ENCODE measurements around the gene LYPD3. TPM values are rescaled to one million over a fixed set of nuclear protein-coding genes. Genes with fewer than 3 reads are reported as not detected.

Gene LYPD3
- total and polyA plus RNA-seq, 2 donors (not counting 3 experiments of a cell fraction or from before 2014, with no cell fraction given) = 0.52 TPM; not detected in 1

DNA sequence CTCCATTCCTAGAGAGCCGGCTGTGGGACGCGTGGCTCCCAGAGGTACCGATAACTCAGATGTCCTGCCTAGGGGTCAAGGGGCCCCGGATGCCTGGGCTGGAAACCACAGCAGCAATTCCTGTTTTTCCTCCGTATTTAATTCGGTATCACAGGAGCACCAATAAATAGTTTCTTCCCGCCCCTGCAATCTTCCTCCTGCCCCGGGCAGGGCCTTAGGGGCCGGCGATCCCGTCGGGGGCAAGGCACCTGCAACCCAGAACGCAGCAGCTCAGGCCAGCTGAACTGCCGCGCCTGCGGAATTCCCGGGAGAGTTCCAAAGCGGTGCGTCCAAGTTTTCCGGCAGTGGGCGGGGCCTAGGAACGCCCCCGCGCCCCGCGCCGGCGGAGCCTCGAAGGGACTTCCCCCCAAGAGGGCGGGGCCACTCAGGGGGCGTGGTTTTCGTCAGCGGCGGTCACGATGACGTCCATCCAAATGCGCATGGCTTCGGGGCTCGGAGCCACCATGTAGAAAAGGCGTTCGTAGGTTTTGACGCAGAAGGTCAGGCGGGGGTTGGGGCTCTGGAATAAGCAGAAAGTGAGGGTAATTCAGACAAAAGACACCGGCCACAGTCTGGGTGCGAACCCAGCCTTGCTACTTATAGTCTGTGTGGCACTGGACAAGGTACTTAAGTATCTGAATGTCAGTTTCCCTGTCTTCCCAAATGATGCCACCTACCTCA lies 9.7 kb upstream of the LYPD3 start:
- CTCF ChIA-PET = interaction anchor here (1.3 to 2.0 kb wide), 3 partner anchors 12 to 29 kb away, joined by 3 to 6 read pairs (median 3); partner anchors contain the start of gene PHLDB3

GRCh38 chr19:43474487-43474886 lies 9.1 kb upstream of the LYPD3 start:
- ChIA-PET CTCF (interaction anchor here (1.3 to 2.0 kb wide), 3 partner anchors 11 to 30 kb away, joined by 3 to 6 read pairs (median 3); partner anchors contain the start of gene PHLDB3), POLR2A (no interaction called here)
- Histone ChIP-seq H3K9me3 (replicated peaks; ENCODE audit: control insufficient read depth, insufficient read depth, low read length) (no peaks in the 10 kb centered on the region), H3K27ac (ENCODE audit: insufficient read depth, low read depth, low read length) (no peak overlapping the region), H2AFZ (ENCODE audit: low read depth, low read length) (no peak overlapping the region), H3K36me3 (ENCODE audit: control insufficient read depth in 2 of 2, extremely low read depth in 1 of 2, insufficient read depth in 2 of 2, low read length in 2 of 2) (peaks cover 0 to 2% of the 10 kb centered on the region in 2 experiments), H3K4me2 (ENCODE audit: insufficient read depth, low read length) (peak overlapping the region; percentile 94), H3K27me3 (ENCODE audit: control insufficient read depth in 2 of 2, insufficient read depth in 2 of 2, low read length in 2 of 2) (no peaks in the 10 kb centered on the region), H4K20me1 (replicated peaks; ENCODE audit: control insufficient read depth, extremely low read depth, insufficient read depth, low read length) (no peaks in the 10 kb centered on the region), H3K9ac (replicated peaks; ENCODE audit: extremely low read depth, insufficient read depth, low read length) (peak overlapping the region; percentile 67), H3K4me3 (replicated peaks in 1 of 3; ENCODE audit: insufficient read depth in 1 of 3, low read depth in 1 of 3, low read length in 3 of 3) (no peak overlapping the region), H3K9me1 (replicated peaks; ENCODE audit: control insufficient read depth, extremely low read depth, insufficient read depth, low read length) (no peaks in the 10 kb centered on the region), H3K79me2 (ENCODE audit: control insufficient read depth, insufficient read depth, low read length) (no peaks in the 10 kb centered on the region), H3K4me1 (ENCODE audit: control insufficient read depth, extremely low read depth, insufficient read depth, low read length) (peaks cover 11% of the 10 kb centered on the region)
- DNase-seq (ENCODE audit: low read depth, low spot score) (no peak), FAIRE-seq (no peak)
- dilution Hi-C loops (cut with MboI; ENCODE audit: extremely low pct_ligation_motif_present, low sequenced_read_pairs) (no loop called here), intact Hi-C loops (cut with micrococcal nuclease) (no loop called here)
- TF ChIP-seq, protein P1, sequence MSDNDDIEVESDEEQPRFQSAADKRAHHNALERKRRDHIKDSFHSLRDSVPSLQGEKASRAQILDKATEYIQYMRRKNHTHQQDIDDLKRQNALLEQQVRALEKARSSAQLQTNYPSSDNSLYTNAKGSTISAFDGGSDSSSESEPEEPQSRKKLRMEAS (IDR thresholded peaks at IDR 0.05; ENCODE audit: insufficient read depth, insufficient read length) = no peak
- TF ChIP-seq MYC (IDR thresholded peaks at IDR 0.05; ENCODE audit: low read depth, low read length) (no peak), GATA2 (IDR thresholded peaks at IDR 0.05; ENCODE audit: insufficient read depth, insufficient read length, low read depth, low read length) (no peak), EZH2 (IDR thresholded peaks at IDR 0.05; ENCODE audit: borderline replicate concordance, low read depth, low read length, severe bottlenecking) (no peak), POLR2A (IDR thresholded peaks at IDR 0.05; ENCODE audit: low read depth, low read length) (no peak), JUN (IDR thresholded peaks at IDR 0.05; ENCODE audit: borderline replicate concordance, insufficient read depth, insufficient read length, low read depth) (no peak), FOS (IDR thresholded peaks at IDR 0.05; ENCODE audit: borderline replicate concordance, insufficient read depth, low read length) (no peak), POLR2AphosphoS5 (IDR thresholded peaks at IDR 0.05; ENCODE audit: insufficient read depth, low read depth, low read length) (no peak)
- TF ChIP-seq, protein P2, sequence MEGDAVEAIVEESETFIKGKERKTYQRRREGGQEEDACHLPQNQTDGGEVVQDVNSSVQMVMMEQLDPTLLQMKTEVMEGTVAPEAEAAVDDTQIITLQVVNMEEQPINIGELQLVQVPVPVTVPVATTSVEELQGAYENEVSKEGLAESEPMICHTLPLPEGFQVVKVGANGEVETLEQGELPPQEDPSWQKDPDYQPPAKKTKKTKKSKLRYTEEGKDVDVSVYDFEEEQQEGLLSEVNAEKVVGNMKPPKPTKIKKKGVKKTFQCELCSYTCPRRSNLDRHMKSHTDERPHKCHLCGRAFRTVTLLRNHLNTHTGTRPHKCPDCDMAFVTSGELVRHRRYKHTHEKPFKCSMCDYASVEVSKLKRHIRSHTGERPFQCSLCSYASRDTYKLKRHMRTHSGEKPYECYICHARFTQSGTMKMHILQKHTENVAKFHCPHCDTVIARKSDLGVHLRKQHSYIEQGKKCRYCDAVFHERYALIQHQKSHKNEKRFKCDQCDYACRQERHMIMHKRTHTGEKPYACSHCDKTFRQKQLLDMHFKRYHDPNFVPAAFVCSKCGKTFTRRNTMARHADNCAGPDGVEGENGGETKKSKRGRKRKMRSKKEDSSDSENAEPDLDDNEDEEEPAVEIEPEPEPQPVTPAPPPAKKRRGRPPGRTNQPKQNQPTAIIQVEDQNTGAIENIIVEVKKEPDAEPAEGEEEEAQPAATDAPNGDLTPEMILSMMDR (IDR thresholded peaks at IDR 0.05; ENCODE audit: extremely low read depth in 1 of 2, insufficient read depth in 1 of 2, low read depth in 1 of 2, low read length in 2 of 2) = no peak
- BruUV-seq (replicated peaks) = no TSS peak

More for the DNA sequence above, 9.7 kb upstream of the LYPD3 start:
- H3K9me3 ChIP-seq (replicated peaks; ENCODE audit: control insufficient read depth, insufficient read depth, low read length) = no peaks in the 10 kb centered on the region
- H3K4me1 ChIP-seq (ENCODE audit: control insufficient read depth, extremely low read depth, insufficient read depth, low read length) = peaks cover 11% of the 10 kb centered on the region
- H3K9me1 ChIP-seq (replicated peaks; ENCODE audit: control insufficient read depth, extremely low read depth, insufficient read depth, low read length) = no peaks in the 10 kb centered on the region
- TF ChIP-seq POLR2A (IDR thresholded peaks at IDR 0.05; ENCODE audit: low read depth, low read length) (peak; percentile 52), POLR2AphosphoS5 (IDR thresholded peaks at IDR 0.05; ENCODE audit: insufficient read depth, low read depth, low read length) (peak; percentile 44), MYC (IDR thresholded peaks at IDR 0.05; ENCODE audit: low read depth, low read length) (no peak), JUN (IDR thresholded peaks at IDR 0.05; ENCODE audit: borderline replicate concordance, insufficient read depth, insufficient read length, low read depth) (peak; percentile 3)
- H3K9ac ChIP-seq (replicated peaks; ENCODE audit: extremely low read depth, insufficient read depth, low read length) = peak overlapping the region; percentile 70
- H3K36me3 ChIP-seq (ENCODE audit: control insufficient read depth in 2 of 2, extremely low read depth in 1 of 2, insufficient read depth in 2 of 2, low read length in 2 of 2) = peaks cover 0 to 2% of the 10 kb centered on the region in 2 experiments
- H3K79me2 ChIP-seq (ENCODE audit: control insufficient read depth, insufficient read depth, low read length) = no peaks in the 10 kb centered on the region
- H3K4me2 ChIP-seq (ENCODE audit: insufficient read depth, low read length) = peak overlapping the region; percentile 94
- peak overlapping the region; percentile 76 for H3K27ac ChIP-seq (ENCODE audit: insufficient read depth, low read depth, low read length)
- DNase-seq (ENCODE audit: low read depth, low spot score) (peak; percentile 95), FAIRE-seq (peak; percentile 87)
- peak overlapping the region; percentile 30 to 51 (median 44) for H3K4me3 ChIP-seq (replicated peaks in 1 of 3; ENCODE audit: insufficient read depth in 1 of 3, low read depth in 1 of 3, low read length in 3 of 3)
- H4K20me1 ChIP-seq (replicated peaks; ENCODE audit: control insufficient read depth, extremely low read depth, insufficient read depth, low read length) = no peaks in the 10 kb centered on the region
- dilution Hi-C loops (cut with MboI; ENCODE audit: extremely low pct_ligation_motif_present, low sequenced_read_pairs) = no loop called here
- H3K27me3 ChIP-seq (ENCODE audit: control insufficient read depth in 2 of 2, insufficient read depth in 2 of 2, low read length in 2 of 2) = no peaks in the 10 kb centered on the region
- H2AFZ ChIP-seq (ENCODE audit: low read depth, low read length) = peak overlapping the region; percentile 99
- POLR2A ChIA-PET = no interaction called here
- no TSS peak for BruUV-seq (replicated peaks)
- intact Hi-C loops (cut with micrococcal nuclease) = loop anchor here (1.0 kb wide), 2 partner anchors 12 to 29 kb away; partner anchors contain the start of gene PHLDB3

Measured in endothelial cell of umbilical vein (primary cell).